ENCODE measurements around the gene RTN4RL1.

RTN4RL1 gene

GRCh38 chr17:2043785-2044184, 18.7 kb upstream of the RTN4RL1 start:
- DNase-seq, result no peak

GRCh38 chr17:2042933-2043332, 17.8 kb upstream of the RTN4RL1 start:
- no peak for DNase-seq

GRCh38 chr17:2042390-2042847, 17.3 kb upstream of the RTN4RL1 start:
- DNase-seq, result peak; percentile 41

- DNase-seq, result peak; percentile 95
Observed at GRCh38 chr17:2041561-2042389, 16.6 kb upstream of the RTN4RL1 start, which contains the start of gene OVCA2. Gene OVCA2 (plus strand): TSS chr17:2042022. CDS start chr17:2042048, 26 bp downstream.

GRCh38 chr17:2040942-2041560, 15.9 kb upstream of the RTN4RL1 start:
- DNase-seq, result peak; percentile 68

- DNase-seq, result no peak
Observed at GRCh38 chr17:2040219-2040827, 15.2 kb upstream of the RTN4RL1 start.

GRCh38 chr17:2037155-2037554, 12.0 kb upstream of the RTN4RL1 start:
- DNase-seq, result no peak

GRCh38 chr17:2035541-2036488, 10.7 kb upstream of the RTN4RL1 start:
- DNase-seq, result peak; percentile 39

- DNase-seq, result peak; percentile 91
Observed at GRCh38 chr17:2034806-2035540, 9.8 kb upstream of the RTN4RL1 start.

- peak; percentile 91 for DNase-seq
Observed at GRCh38 chr17:2034157-2034556, 9.0 kb upstream of the RTN4RL1 start.

GRCh38 chr17:2033153-2033552, 8.0 kb upstream of the RTN4RL1 start:
- DNase-seq, result no peak

GRCh38 chr17:2030779-2031163, 5.6 kb upstream of the RTN4RL1 start:
- DNase-seq, result no peak

- DNase-seq, result peak; percentile 91
Observed at GRCh38 chr17:2029911-2030778, 5.0 kb upstream of the RTN4RL1 start, which contains the start of gene DPH1. Gene DPH1 (plus strand): TSS chr17:2030153. CDS start chr17:2030170, 17 bp downstream.

- DNase-seq, result no peak
Observed at GRCh38 chr17:2028737-2029136, 3.6 kb upstream of the RTN4RL1 start.

GRCh38 chr17:2028234-2028614, 3.1 kb upstream of the RTN4RL1 start:
- DNase-seq, result peak; percentile 17

GRCh38 chr17:2027528-2028233, 2.5 kb upstream of the RTN4RL1 start:
- DNase-seq, result no peak

GRCh38 chr17:2025622-2026309, 632 bp upstream of the RTN4RL1 start:
- DNase-seq, result peak; percentile 84

- peak; percentile 27 for DNase-seq
Observed at GRCh38 chr17:2024572-2025219, 438 bp downstream of the RTN4RL1 start.

All from NCI-H2171 treated with DMSO at 0.1 percent for 48 hours (cell line).